ENCODE results near the gene PIGV.

GRCh38 chr1:26740952-26741351 lies 46.8 kb upstream of the PIGV start:
- no peak for TF ChIP-seq MAX (IDR thresholded peaks at IDR 0.05; ENCODE audit: low read depth, low read length)
- TF ChIP-seq CTCF (IDR thresholded peaks at IDR 0.05; ENCODE audit: low read depth, low read length) = no peak
- no peak for TF ChIP-seq POLR2A (IDR thresholded peaks at IDR 0.05; ENCODE audit: extremely low read depth, insufficient read length)
- no peak for TF ChIP-seq MYC (IDR thresholded peaks at IDR 0.05; ENCODE audit: low read depth, low read length)
